ENCODE measurements around the gene SMIM26.

GRCh38 chr20:18548465-18548864 lies 18.8 kb upstream of the SMIM26 start:
- TF ChIP-seq ZNF558 (CRISPR knock-in tag; IDR thresholded peaks at IDR 0.05; ENCODE audit: borderline replicate concordance) (no peak), CTCF (CRISPR knock-in tag; IDR thresholded peaks at IDR 0.05) (no peak), EZH2 (conservative IDR thresholded peaks at IDR 0.05; ENCODE audit: low read depth, low read length) (no peak), CHD2 (IDR thresholded peaks at IDR 0.05; ENCODE audit: low read depth, low read length) (no peak)
- TF ChIP-seq, protein P1, sequence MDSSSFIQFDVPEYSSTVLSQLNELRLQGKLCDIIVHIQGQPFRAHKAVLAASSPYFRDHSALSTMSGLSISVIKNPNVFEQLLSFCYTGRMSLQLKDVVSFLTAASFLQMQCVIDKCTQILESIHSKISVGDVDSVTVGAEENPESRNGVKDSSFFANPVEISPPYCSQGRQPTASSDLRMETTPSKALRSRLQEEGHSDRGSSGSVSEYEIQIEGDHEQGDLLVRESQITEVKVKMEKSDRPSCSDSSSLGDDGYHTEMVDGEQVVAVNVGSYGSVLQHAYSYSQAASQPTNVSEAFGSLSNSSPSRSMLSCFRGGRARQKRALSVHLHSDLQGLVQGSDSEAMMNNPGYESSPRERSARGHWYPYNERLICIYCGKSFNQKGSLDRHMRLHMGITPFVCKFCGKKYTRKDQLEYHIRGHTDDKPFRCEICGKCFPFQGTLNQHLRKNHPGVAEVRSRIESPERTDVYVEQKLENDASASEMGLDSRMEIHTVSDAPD (CRISPR knock-in tag; IDR thresholded peaks at IDR 0.05), result no peak
- TF ChIP-seq, protein P2, sequence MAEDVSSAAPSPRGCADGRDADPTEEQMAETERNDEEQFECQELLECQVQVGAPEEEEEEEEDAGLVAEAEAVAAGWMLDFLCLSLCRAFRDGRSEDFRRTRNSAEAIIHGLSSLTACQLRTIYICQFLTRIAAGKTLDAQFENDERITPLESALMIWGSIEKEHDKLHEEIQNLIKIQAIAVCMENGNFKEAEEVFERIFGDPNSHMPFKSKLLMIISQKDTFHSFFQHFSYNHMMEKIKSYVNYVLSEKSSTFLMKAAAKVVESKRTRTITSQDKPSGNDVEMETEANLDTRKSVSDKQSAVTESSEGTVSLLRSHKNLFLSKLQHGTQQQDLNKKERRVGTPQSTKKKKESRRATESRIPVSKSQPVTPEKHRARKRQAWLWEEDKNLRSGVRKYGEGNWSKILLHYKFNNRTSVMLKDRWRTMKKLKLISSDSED (CRISPR knock-in tag; IDR thresholded peaks at IDR 0.05), result no peak
- TF ChIP-seq, protein P3, sequence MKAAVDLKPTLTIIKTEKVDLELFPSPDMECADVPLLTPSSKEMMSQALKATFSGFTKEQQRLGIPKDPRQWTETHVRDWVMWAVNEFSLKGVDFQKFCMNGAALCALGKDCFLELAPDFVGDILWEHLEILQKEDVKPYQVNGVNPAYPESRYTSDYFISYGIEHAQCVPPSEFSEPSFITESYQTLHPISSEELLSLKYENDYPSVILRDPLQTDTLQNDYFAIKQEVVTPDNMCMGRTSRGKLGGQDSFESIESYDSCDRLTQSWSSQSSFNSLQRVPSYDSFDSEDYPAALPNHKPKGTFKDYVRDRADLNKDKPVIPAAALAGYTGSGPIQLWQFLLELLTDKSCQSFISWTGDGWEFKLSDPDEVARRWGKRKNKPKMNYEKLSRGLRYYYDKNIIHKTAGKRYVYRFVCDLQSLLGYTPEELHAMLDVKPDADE (CRISPR knock-in tag; IDR thresholded peaks at IDR 0.05), result no peak

Data from HepG2 (cell line).